Measurements from ENCODE around the gene SCRG1. TPM values are rescaled to one million over a fixed set of nuclear protein-coding genes. Genes with fewer than 3 reads are reported as not detected.

Gene SCRG1
- total RNA-seq, 1 donor from 2014 or later, result 5.1 TPM

- H3K4me3 Mint-ChIP-seq, result no peak overlapping the region
- no peaks in the 10 kb centered on the region for H3K36me3 Mint-ChIP-seq (ENCODE audit: low read depth)
- DNase-seq (ENCODE audit: low read depth, low spot score), result no peak
- TF ChIP-seq CTCF (conservative IDR thresholded peaks at IDR 0.05), result no peak
- no peaks in the 10 kb centered on the region for H3K9me3 Mint-ChIP-seq
- H3K27me3 Mint-ChIP-seq (ENCODE audit: low read depth), result no peaks in the 10 kb centered on the region
- peaks cover 21% of the 10 kb centered on the region for H3K4me1 Mint-ChIP-seq
- H3K27ac Mint-ChIP-seq (ENCODE audit: unreplicated experiment), result no peak overlapping the region
Measured at GRCh38 chr4:173413036-173413435, 14.1 kb upstream of the SCRG1 start.

- no peak overlapping the region for H3K4me3 Mint-ChIP-seq
- H3K9me3 Mint-ChIP-seq, result no peaks in the 10 kb centered on the region
- DNase-seq (ENCODE audit: low read depth, low spot score), result no peak
- H3K27me3 Mint-ChIP-seq (ENCODE audit: low read depth), result no peaks in the 10 kb centered on the region
- H3K27ac Mint-ChIP-seq (ENCODE audit: unreplicated experiment), result no peak overlapping the region
- TF ChIP-seq CTCF (conservative IDR thresholded peaks at IDR 0.05), result no peak
- H3K4me1 Mint-ChIP-seq, result peaks cover 20% of the 10 kb centered on the region
- H3K36me3 Mint-ChIP-seq (ENCODE audit: low read depth), result peaks cover 3% of the 10 kb centered on the region
Measured at GRCh38 chr4:173411106-173411693, 12.3 kb upstream of the SCRG1 start.

GRCh38 chr4:173410079-173410478 lies 11.2 kb upstream of the SCRG1 start:
- no peaks in the 10 kb centered on the region for H3K9me3 Mint-ChIP-seq
- no peak overlapping the region for H3K27ac Mint-ChIP-seq (ENCODE audit: unreplicated experiment)
- no peak for DNase-seq (ENCODE audit: low read depth, low spot score)
- no peak overlapping the region for H3K4me3 Mint-ChIP-seq
- TF ChIP-seq CTCF (conservative IDR thresholded peaks at IDR 0.05), result no peak
- no peaks in the 10 kb centered on the region for H3K27me3 Mint-ChIP-seq (ENCODE audit: low read depth)
- H3K36me3 Mint-ChIP-seq (ENCODE audit: low read depth), result peaks cover 11% of the 10 kb centered on the region
- peaks cover 10% of the 10 kb centered on the region for H3K4me1 Mint-ChIP-seq

GRCh38 chr4:173405840-173406606 lies 7.1 kb upstream of the SCRG1 start:
- H3K9me3 Mint-ChIP-seq, result no peaks in the 10 kb centered on the region
- no peak overlapping the region for H3K4me3 Mint-ChIP-seq
- no peak for DNase-seq (ENCODE audit: low read depth, low spot score)
- H3K27ac Mint-ChIP-seq (ENCODE audit: unreplicated experiment), result no peak overlapping the region
- no peaks in the 10 kb centered on the region for H3K27me3 Mint-ChIP-seq (ENCODE audit: low read depth)
- peaks cover 12% of the 10 kb centered on the region for H3K36me3 Mint-ChIP-seq (ENCODE audit: low read depth)
- no peak for TF ChIP-seq CTCF (conservative IDR thresholded peaks at IDR 0.05)
- no peaks in the 10 kb centered on the region for H3K4me1 Mint-ChIP-seq

GRCh38 chr4:173404296-173404865 lies 5.5 kb upstream of the SCRG1 start:
- Mint-ChIP-seq H3K4me1 (no peaks in the 10 kb centered on the region), H3K36me3 (ENCODE audit: low read depth) (peaks cover 12% of the 10 kb centered on the region), H3K27ac (ENCODE audit: unreplicated experiment) (no peak overlapping the region), H3K27me3 (ENCODE audit: low read depth) (no peaks in the 10 kb centered on the region), H3K9me3 (no peaks in the 10 kb centered on the region), H3K4me3 (no peak overlapping the region)
- no peak for TF ChIP-seq CTCF (conservative IDR thresholded peaks at IDR 0.05)
- no peak for DNase-seq (ENCODE audit: low read depth, low spot score)

All from neural crest cell (in vitro differentiated cells).